ENCODE results near the gene SDSL. TPM values are rescaled to one million over a fixed set of nuclear protein-coding genes. Genes with fewer than 3 reads are reported as not detected.

SDSL gene
- total RNA-seq, 1 experiment from 2014 or later, result 0.46 TPM

DNA sequence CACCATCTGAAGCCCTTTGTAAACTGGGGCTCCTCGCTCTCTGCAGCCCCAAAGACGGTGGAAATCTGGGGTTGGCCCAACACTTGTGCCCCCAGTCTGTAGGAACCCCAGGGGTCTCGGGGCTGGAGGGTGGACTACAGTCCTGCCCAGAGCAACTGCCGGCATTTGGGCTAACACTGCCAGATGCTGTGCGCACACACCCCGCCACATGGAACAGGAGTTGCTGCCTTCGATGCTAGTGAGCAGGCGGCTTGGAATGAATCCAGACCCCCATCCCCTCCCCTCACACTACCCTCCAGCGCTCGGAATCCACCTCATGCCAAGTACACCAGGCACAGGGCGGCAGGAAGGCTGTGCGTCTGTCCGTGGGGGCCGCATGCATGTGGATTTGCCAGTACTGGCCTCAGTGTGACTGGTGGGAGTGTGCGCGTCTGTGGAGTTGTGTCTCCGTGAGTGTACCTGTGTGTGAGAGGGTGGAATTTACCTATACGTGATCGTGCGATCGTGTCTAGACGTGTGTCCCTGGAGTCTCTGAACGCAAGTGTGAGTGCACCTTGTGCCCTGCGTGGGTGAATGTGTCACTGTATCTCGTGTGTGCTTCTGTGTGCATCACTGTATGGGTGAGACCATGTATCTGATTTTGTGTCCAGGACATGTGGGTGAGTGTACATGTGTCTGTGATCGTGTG, 44.4 kb downstream of the SDSL start:
- Histone ChIP-seq H3K27me3 (ENCODE audit: insufficient read depth, low read length) (peaks cover 91% of the 10 kb centered on the region), H2AFZ (ENCODE audit: low read length) (no peak overlapping the region), H3K4me1 (ENCODE audit: insufficient read depth, low read length) (no peaks in the 10 kb centered on the region; the same call in 1 of the 2 replicates), H3K79me1 (ENCODE audit: insufficient read depth, low read depth, low read length, poor library complexity, severe bottlenecking) (no peaks in the 10 kb centered on the region), H3K4me2 (ENCODE audit: insufficient read depth, insufficient read length, low read length) (peak overlapping the region; percentile 32), H3K79me2 (ENCODE audit: insufficient read depth, low read length) (no peaks in the 10 kb centered on the region), H3K9me3 (ENCODE audit: control insufficient read depth, low read depth, low read length) (no peaks in the 10 kb centered on the region), H2BK12ac (ENCODE audit: insufficient read length, low read depth, low read length) (no peak overlapping the region), H3T11ph (ENCODE audit: low read length) (no peak overlapping the region), H3K56ac (ENCODE audit: insufficient read length, low read depth, low read length) (no peak overlapping the region), H4K91ac (ENCODE audit: insufficient read length, low read depth, low read length) (no peak overlapping the region), H3K23ac (ENCODE audit: insufficient read length, low read depth, low read length) (no peak overlapping the region), H3K27ac (ENCODE audit: insufficient read length, low read depth, low read length) (no peak overlapping the region), H2BK5ac (ENCODE audit: insufficient read length, low read length) (no peak overlapping the region), H2BK120ac (ENCODE audit: low read depth, low read length, poor library complexity, severe bottlenecking) (no peak overlapping the region), H4K8ac (replicated peaks; ENCODE audit: insufficient read length, low read depth, low read length) (no peak overlapping the region), H2BK15ac (ENCODE audit: low read depth, low read length) (no peak overlapping the region), H4K5ac (ENCODE audit: insufficient read length, low read depth, low read length) (no peak overlapping the region), H4K20me1 (ENCODE audit: control insufficient read depth, insufficient read depth, insufficient read length) (no peaks in the 10 kb centered on the region), H3K4ac (ENCODE audit: low read depth, low read length) (no peak overlapping the region), H3K23me2 (ENCODE audit: insufficient read length, low read depth, low read length, poor library complexity, severe bottlenecking) (peaks cover 13% of the 10 kb centered on the region), H2BK20ac (ENCODE audit: low read depth, low read length, poor library complexity, severe bottlenecking) (no peak overlapping the region), H3K18ac (ENCODE audit: insufficient read length, low read depth, low read length) (no peak overlapping the region), H2AK5ac (ENCODE audit: insufficient read length, low read length) (no peak overlapping the region), H3K9ac (ENCODE audit: extremely low read depth, insufficient read length, low read length) (no peak overlapping the region), H3K14ac (ENCODE audit: insufficient read depth, low read length) (no peak overlapping the region)
- peaks cover 53 to 62% of the 10 kb centered on the region in 2 experiments for H3K4me1 Mint-ChIP-seq
- H3K27me3 Mint-ChIP-seq (ENCODE audit: low read depth), result peaks cover 99% of the 10 kb centered on the region
- no peak for DNase-seq
- H3K9me3 Mint-ChIP-seq, result peaks cover 0 to 2% of the 10 kb centered on the region in 2 experiments; a peak in 2 of 5 replicates
- peak overlapping the region; percentile 51 to 79 for H3K4me3 Mint-ChIP-seq
- WGBS (ENCODE audit: extremely low coverage, insufficient read length, low lambda C conversion rate), result no CpG with 5 or more reads among the region's 26 CpGs
- peaks cover 0 to 33% (median 2%) of the 10 kb centered on the region in 3 experiments; a peak in 5 of 7 replicates for H3K36me3 Mint-ChIP-seq (ENCODE audit: insufficient read depth in 1 of 3, low read depth in 3 of 3)
- H3K27ac Mint-ChIP-seq, result no peak overlapping the region; a peak in 1 of 7 replicates
- TF ChIP-seq, protein P1, sequence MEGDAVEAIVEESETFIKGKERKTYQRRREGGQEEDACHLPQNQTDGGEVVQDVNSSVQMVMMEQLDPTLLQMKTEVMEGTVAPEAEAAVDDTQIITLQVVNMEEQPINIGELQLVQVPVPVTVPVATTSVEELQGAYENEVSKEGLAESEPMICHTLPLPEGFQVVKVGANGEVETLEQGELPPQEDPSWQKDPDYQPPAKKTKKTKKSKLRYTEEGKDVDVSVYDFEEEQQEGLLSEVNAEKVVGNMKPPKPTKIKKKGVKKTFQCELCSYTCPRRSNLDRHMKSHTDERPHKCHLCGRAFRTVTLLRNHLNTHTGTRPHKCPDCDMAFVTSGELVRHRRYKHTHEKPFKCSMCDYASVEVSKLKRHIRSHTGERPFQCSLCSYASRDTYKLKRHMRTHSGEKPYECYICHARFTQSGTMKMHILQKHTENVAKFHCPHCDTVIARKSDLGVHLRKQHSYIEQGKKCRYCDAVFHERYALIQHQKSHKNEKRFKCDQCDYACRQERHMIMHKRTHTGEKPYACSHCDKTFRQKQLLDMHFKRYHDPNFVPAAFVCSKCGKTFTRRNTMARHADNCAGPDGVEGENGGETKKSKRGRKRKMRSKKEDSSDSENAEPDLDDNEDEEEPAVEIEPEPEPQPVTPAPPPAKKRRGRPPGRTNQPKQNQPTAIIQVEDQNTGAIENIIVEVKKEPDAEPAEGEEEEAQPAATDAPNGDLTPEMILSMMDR (conservative IDR thresholded peaks at IDR 0.05), result no peak
